Suprapubic skin (tissue), 3 donors: ENCODE data around the gene CLTB.

ENCODE experiments used
- CTCF ChIP-seq, 2 donors: fragments of 200-600 bp in 1 of 2; fragments of 450-650 bp in 1 of 2; sonication (generic) in 1 of 2; IDR thresholded peaks; one replicate each; pipeline ENCODE4 v1.5.1; 2016 to 2019; ENCODE audit warnings: antibody characterized with exemption in 2 of 2, mild to moderate bottlenecking in 1 of 2, moderate library complexity in 1 of 2
- EP300 ChIP-seq: sonication (generic); formaldehyde crosslinking; IDR thresholded peaks from one replicate; pipeline ENCODE4 v1.6.1; 2017; ENCODE audit warnings: antibody characterized with exemption
- POLR2A ChIP-seq, 2 donors: fragments of 450-650 bp; IDR thresholded peaks; one replicate each; pipeline ENCODE4 v1.6.1; 2017; ENCODE audit warnings: antibody characterized with exemption in 2 of 2, mild to moderate bottlenecking in 2 of 2, moderate library complexity in 2 of 2

- TF ChIP-seq CTCF (IDR thresholded peaks at IDR 0.05), result no peak
- no peak for TF ChIP-seq POLR2A (IDR thresholded peaks at IDR 0.05)
- TF ChIP-seq EP300, result no peak
Observed at GRCh38 chr5:176391999-176392398, 24.3 kb downstream of the CLTB start.
